ENCODE results near the gene ACTL8. TPM values are rescaled to one million over a fixed set of nuclear protein-coding genes. Genes with fewer than 3 reads are reported as not detected.

ACTL8 gene
- total RNA-seq, 1 experiment from 2014 or later = 0.69 TPM

DNA sequence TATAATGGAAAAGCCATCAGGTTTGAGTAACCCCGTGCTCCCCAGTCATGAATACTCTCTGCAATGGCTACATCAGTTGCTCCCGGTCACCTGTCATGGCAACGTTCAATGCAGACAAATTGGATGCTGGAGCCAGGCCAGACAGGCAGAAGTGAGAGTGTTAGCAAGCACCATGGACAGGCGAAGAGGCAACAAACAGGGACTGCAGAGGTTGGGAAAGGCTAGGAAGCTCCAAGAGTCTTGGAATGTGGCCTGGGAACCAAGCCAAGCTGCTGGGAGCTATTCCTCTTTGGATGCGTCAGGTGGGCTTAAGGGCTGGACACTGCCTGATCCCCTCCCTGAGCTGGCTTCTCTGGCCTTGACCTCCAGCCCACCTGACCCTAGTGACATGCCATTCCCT, 102.9 kb downstream of the ACTL8 start:
- Histone ChIP-seq H3K27ac (ENCODE audit: low read depth, low read length) (no peak overlapping the region), H3K36me3 (ENCODE audit: control insufficient read depth in 1 of 2, insufficient read depth in 2 of 2, low read length in 2 of 2) (no peaks in the 10 kb centered on the region), H4K20me1 (ENCODE audit: insufficient read depth) (no peaks in the 10 kb centered on the region), H3K9me2 (ENCODE audit: insufficient read depth) (no peaks in the 10 kb centered on the region), H3K4me1 (ENCODE audit: control insufficient read depth in 1 of 2, insufficient read depth in 2 of 2, low read length in 2 of 2) (no peaks in the 10 kb centered on the region), H2AFZ (ENCODE audit: low read depth, low read length, poor library complexity, severe bottlenecking) (no peak overlapping the region), H3K79me2 (ENCODE audit: insufficient read depth, low read length) (no peaks in the 10 kb centered on the region), H3K9ac (ENCODE audit: low read length) (no peak overlapping the region), H3K4me3 (replicated peaks in 1 of 2; ENCODE audit: low read depth in 1 of 2, low read length in 2 of 2) (no peak overlapping the region), H3K9me3 (ENCODE audit: control insufficient read depth in 1 of 2, insufficient read depth in 1 of 2, low read depth in 1 of 2, low read length in 2 of 2) (no peaks in the 10 kb centered on the region), H3K4me2 (ENCODE audit: low read length) (no peak overlapping the region), H3K27me3 (ENCODE audit: insufficient read depth, low read length) (no peaks in the 10 kb centered on the region)
- RAD21 ChIA-PET (ENCODE audit: low non-redundant PET in 1 of 2, low total read pairs in 2 of 2, uncharacterized antibody in 2 of 2, unreplicated experiment in 2 of 2) = no interaction called here
- TF ChIP-seq JUND (IDR thresholded peaks at IDR 0.05) = no peak
- TF ChIP-seq EZH2phosphoT487 (IDR thresholded peaks at IDR 0.05; ENCODE audit: borderline replicate concordance) = no peak
- no peak for TF ChIP-seq RAD21 (IDR thresholded peaks at IDR 0.05; ENCODE audit: low read depth)
- TF ChIP-seq SP1 (IDR thresholded peaks at IDR 0.05; ENCODE audit: low read depth) = no peak
- TF ChIP-seq, protein P1, sequence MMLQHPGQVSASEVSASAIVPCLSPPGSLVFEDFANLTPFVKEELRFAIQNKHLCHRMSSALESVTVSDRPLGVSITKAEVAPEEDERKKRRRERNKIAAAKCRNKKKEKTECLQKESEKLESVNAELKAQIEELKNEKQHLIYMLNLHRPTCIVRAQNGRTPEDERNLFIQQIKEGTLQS (IDR thresholded peaks at IDR 0.05) = no peak
- TF ChIP-seq EZH2 (IDR thresholded peaks at IDR 0.05) = no peak
- TF ChIP-seq CEBPB (IDR thresholded peaks at IDR 0.05; ENCODE audit: low read depth) = no peak
- no peak for TF ChIP-seq FOSL1 (IDR thresholded peaks at IDR 0.05; ENCODE audit: low read depth)
- no peak for TF ChIP-seq YY1 (IDR thresholded peaks at IDR 0.05; ENCODE audit: extremely low read depth, insufficient replicate concordance, low read depth, low read length)
- TF ChIP-seq, protein P2, sequence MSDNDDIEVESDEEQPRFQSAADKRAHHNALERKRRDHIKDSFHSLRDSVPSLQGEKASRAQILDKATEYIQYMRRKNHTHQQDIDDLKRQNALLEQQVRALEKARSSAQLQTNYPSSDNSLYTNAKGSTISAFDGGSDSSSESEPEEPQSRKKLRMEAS (IDR thresholded peaks at IDR 0.05) = no peak
- TF ChIP-seq ELF1 (IDR thresholded peaks at IDR 0.05; ENCODE audit: borderline replicate concordance, low read depth) = no peak
- TF ChIP-seq, protein P3, sequence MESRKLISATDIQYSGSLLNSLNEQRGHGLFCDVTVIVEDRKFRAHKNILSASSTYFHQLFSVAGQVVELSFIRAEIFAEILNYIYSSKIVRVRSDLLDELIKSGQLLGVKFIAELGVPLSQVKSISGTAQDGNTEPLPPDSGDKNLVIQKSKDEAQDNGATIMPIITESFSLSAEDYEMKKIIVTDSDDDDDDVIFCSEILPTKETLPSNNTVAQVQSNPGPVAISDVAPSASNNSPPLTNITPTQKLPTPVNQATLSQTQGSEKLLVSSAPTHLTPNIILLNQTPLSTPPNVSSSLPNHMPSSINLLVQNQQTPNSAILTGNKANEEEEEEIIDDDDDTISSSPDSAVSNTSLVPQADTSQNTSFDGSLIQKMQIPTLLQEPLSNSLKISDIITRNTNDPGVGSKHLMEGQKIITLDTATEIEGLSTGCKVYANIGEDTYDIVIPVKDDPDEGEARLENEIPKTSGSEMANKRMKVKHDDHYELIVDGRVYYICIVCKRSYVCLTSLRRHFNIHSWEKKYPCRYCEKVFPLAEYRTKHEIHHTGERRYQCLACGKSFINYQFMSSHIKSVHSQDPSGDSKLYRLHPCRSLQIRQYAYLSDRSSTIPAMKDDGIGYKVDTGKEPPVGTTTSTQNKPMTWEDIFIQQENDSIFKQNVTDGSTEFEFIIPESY (IDR thresholded peaks at IDR 0.05; ENCODE audit: extremely low read depth, insufficient replicate concordance, low read length) = no peak
- TF ChIP-seq POLR2A (IDR thresholded peaks at IDR 0.05; ENCODE audit: borderline replicate concordance, extremely low read depth, insufficient read depth, insufficient read length) = no peak
- TF ChIP-seq, protein P4, sequence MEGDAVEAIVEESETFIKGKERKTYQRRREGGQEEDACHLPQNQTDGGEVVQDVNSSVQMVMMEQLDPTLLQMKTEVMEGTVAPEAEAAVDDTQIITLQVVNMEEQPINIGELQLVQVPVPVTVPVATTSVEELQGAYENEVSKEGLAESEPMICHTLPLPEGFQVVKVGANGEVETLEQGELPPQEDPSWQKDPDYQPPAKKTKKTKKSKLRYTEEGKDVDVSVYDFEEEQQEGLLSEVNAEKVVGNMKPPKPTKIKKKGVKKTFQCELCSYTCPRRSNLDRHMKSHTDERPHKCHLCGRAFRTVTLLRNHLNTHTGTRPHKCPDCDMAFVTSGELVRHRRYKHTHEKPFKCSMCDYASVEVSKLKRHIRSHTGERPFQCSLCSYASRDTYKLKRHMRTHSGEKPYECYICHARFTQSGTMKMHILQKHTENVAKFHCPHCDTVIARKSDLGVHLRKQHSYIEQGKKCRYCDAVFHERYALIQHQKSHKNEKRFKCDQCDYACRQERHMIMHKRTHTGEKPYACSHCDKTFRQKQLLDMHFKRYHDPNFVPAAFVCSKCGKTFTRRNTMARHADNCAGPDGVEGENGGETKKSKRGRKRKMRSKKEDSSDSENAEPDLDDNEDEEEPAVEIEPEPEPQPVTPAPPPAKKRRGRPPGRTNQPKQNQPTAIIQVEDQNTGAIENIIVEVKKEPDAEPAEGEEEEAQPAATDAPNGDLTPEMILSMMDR (IDR thresholded peaks at IDR 0.05 in 2 of 3, conservative IDR thresholded peaks at IDR 0.05 in 1 of 3; ENCODE audit: borderline replicate concordance in 1 of 3, insufficient read depth in 1 of 3, low read depth in 2 of 3, low read length in 2 of 3) = no peak
- no peak for TF ChIP-seq ZNF274 (IDR thresholded peaks at IDR 0.05; ENCODE audit: low read depth, low read length)
- no peak for TF ChIP-seq CBX3 (IDR thresholded peaks at IDR 0.05; ENCODE audit: low read depth)
- CTCF ChIA-PET = no interaction called here
- intact Hi-C loops (cut with micrococcal nuclease) = no loop called here
- DNase-seq (ENCODE audit: low read depth, low spot score) (no peak), ATAC-seq (no peak)
- BruUV-seq (replicated peaks) = no TSS peak
- POLR2A ChIA-PET = no interaction called here
